NOMO-1 treated with DMSO at 0.1 percent for 48 hours (cell line): Measurements from ENCODE around the gene CLECL1.

Experiments
- DNase-seq: peaks from one replicate; lab custom pipeline; 2025; ENCODE audit not compliant: unreplicated experiment; lab: John Stamatoyannopoulos, UW

The CLECL1 gene

DNA sequence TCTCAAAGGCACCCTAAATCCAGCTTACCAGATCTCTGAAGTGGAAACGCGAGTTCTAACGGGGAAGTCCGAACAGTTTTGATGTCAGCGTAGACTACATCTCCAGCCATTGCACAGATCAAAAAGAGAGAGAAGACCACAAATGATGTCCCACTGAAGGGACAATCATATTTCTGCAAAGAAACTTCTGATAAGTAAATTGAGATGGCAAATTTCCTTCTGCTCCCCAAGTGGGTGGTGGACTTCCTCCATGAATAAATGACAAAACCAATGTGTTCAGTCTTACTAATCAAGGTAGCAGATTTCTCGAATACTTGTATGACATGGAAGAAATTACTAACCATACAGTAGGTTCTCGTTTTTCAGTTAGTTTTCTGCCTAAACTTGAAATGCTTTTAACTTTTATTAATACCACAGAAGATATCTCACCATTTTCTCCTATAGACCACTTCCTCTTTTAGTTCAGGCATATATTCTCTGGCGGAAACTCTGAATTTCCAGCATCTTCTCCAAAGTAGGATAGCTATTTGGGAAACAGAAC, at the start of gene CLECL1:
CLECL1 (minus strand) TSS at position 177 of the 541 bp plus-strand sequence.
- DNase-seq: peak; percentile 71

DNA sequence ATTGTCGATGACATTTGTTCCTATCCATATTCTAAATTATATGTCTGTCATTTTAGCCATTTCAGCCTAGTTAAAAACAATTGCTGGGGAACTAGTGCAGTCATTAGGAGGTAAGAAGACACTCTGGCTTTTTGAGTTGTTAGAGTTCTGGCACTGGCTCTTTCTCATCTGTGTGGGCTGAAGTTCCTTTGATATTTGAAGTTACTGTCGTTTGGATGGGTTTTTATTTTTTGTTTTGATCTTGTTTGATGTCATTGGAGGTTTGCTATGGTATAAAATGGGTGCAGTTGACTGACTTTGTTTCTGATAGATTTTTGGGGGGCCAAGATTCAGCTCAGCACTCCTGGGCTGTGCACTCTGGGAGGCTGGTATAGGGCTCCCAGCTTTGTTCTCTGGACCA, 48.5 kb upstream of the CLECL1 start:
- no peak for DNase-seq

DNA sequence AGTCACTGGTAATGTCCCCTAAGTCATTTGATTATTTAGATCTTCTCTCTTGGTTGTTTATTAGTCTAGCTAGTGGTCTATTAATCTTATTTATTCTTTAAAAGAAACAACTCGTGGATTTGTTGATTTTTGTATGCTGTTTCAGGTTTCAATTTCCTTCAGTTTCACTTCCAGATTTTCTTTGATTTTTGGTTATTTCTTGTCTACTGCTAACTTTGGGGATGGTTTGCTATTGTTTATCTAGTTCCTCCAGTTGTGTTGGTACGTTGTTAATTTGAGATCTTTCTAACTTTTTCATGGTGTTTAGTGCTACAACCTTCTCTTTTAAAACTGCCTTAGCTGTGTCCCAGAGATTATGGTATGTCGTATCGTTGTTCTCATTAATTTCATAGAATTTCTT, 46.3 kb upstream of the CLECL1 start:
- peak; percentile 43 for DNase-seq

DNA sequence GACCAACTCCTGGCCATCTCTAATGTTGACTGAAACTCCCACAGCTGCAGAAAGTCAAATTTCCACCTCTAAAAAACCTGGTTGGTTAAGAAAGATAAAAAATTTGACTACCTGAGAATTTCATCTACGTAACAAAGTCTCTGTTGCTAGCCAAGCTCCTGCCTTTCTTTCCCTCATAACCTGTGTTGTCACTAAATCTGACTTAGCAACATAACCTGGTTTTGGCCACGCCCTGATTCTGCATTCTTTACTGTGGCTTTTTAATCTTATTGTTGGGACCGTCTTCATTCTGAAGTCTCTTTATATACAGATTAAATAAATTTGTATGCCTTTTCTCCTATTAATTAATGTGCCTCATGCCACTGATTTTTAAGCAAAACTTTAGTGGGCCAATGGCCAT, 43.9 kb upstream of the CLECL1 start:
- DNase-seq: peak; percentile 15

DNA sequence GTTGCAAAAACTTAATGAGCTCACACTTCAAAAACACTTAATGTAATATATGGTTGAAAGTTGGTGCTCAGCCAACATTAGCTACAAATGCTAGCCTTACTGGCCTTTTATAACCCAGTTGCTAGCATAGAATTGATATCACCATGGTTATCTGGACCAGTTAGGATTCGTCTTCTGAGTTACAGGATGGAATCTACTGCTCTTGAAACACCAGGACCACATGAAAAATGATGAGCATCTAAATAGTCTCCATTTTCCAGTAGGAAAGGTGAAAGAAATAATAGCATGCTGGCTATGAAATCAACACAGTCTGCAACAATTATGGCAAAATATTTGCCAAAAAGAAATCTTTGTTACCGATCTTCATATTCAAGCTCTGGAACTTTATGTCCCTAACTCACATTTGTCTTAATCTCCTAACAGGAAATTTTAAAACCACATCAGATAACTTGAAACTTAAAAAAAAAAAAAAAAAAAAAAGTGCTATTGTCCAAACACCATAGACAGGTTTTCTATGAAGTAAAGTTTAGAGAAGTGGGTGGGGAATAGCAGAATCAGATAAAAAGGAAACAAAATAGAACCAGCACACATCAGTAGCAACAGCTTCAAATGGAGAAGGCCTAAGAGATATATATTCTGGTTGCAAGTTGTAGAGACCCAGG, 40.5 kb upstream of the CLECL1 start:
- DNase-seq: peak; percentile 29

DNA sequence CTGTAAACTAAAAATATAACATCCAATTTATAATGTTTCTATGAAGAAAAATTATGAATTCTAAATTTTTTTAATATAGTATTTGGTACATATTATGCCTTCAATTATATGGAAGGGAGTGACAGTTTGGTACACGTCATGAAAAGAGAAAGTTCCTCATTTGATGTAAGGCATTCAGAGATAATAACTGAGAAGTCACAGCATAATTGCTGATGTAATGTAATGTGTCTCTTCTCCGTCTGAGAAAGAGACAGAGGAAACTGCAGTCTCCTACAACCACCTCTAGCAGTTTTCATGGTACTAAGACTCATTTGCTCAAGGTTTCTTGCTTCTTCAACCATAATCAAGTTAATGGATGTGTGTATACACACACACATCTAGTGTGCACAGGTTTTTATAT, 30.1 kb upstream of the CLECL1 start:
- peak; percentile 90 for DNase-seq

DNA sequence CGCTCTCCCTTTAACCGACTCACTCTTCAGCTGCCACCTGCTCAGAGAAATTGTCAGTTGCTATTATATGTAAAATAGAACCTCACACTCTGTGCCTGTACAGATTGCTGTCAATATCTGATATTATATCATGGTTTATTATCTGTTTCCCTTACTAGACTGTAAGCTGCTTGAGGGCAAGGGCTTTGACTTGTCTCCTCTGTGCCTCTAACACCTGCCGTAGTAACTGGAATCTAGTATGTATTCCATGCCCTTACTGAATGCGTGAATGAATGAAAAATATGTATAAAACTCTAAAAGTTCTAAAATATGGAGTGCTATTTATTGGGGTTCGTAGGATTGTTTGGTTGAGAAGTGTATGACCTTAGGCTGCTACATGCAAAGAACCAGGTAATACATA, 29.5 kb upstream of the CLECL1 start:
- no peak for DNase-seq

DNA sequence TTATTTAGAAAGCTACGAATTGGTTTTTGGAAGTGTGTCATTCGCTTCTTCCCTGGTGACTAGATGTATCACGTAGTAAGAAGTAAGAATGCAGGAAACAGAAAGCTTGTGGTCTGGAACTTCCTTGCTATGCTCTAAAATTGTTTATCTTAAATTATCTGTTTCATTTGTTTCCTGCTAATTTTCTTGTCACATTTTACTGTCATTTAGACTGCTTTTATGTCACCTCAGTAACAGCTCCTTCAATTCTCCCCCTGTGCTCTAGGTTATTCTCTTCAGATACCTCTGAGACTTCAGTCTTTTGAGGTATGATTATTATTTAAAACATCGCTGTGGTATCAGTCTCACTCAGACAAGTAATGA, 28.5 kb upstream of the CLECL1 start:
- DNase-seq: peak; percentile 47

DNA sequence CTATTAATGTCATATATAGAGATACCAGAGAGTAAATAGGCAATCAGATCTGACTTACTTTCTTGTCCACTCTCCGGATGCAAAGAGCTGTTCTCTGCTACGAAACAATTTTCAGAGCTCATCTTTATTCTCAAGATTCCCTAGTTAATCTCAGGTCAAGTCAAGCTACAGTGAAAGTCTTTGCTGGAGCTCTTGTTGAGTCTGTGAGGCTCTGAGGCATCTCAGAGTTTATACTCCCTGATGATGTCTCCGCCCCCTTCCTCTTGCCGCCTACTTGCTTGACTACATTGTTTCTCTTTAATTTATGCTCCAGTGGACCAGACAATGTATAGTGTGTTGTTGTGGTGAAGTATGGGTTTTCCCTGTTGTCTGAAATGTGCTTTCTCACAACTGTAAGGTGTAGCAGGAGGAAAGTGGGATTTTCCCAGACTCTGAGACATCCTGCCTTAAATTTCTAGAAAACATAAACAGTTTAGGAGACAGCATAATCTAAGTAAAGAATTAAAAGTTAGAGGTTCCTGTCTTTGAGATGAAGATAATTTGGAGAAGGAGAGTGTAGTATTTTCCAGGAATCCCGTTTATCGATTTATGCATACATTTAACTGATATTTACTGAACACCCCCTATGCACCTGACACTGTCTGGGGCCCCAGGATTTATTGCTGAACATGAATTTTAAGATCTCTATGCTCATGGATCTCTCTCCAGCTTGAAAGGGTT, 28.0 kb upstream of the CLECL1 start, which contains the start of gene CD69:
CD69 (minus strand) TSS at position 203 of the 720 bp plus-strand sequence; CDS start at position 122, 81 bp downstream.
- DNase-seq: peak; percentile 69

DNA sequence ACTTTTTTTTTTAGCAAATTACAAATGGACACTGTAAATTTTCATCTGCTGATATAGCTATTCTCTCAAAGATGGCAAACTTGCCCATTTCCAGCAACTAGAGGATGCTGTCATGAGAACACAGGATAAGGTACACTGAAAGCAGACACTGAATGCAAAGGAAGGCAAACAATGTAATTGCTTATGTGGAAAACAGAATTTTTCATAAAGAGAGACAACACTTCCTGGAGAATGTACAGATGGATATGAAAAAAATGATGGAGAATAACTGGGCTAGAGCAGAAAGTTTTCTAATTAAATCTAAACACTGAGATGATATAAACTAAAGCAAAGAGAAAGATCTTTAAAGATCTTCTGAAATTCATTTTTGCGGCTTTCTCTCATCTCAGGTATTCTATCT, 27.2 kb upstream of the CLECL1 start:
- DNase-seq: no peak

DNA sequence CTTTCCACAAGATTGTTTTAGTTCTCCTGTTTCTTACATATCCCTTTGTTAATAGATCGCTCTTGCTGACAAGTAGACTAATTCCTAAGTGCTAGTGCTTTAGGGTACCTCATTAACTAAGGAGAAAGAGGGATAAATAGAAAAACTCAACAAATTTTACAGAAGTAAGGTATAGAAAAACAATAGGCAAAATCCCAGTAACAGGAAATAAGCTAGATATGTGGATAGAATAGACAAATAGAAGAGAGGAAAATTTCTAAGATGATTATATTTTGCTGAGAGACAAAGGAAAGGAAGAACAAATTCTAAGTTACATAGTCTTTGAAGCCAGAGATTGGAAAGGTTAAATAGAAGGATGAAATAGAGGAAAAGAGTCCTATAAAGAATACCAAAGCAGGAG, 26.8 kb upstream of the CLECL1 start:
- DNase-seq: no peak

DNA sequence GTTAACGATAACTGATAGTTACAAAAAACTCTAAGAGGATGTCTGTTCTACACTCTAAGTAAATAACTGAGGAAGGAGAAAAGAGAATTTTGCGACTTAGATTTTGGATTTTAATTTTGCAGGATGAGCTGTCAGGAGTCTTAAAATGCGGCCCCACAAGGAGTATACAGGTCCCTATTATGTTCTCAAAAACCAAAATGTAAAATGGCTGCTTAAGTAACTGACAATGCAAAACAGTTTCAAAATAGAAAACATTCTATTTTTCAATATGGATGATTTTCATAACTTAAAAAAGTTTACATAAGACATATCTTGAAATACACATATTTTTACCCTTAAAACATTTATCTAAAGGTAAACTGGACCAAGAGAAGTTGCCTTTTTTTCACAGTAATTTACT, 25.2 kb upstream of the CLECL1 start:
- DNase-seq: no peak

DNA sequence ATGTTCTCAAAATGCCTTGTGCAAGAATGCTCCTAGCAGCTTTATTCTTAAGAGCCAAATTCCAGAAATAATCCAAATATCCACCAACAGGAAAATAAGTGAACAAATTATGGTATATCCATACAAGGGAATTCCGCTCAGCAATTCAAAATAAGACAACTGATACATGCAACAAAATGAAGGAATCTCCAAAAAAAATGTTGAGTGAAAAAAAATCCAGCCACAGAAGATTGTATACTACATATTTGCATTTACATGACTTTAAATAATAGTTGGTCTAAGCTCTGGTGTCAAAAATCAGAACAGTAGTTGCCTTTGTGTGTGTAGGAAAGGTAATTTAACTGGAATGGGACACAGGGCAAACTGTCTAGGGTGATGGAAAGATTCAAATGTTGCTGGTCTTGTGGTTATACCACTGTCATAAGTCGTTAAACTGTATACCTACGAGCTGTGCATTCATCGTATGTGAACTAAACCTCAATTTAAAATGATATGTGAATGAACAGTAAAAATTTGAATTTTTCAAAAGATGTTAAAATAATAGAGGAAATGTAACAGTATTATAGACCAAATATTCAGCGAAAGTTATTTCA, 24.6 kb upstream of the CLECL1 start:
- DNase-seq: no peak

DNA sequence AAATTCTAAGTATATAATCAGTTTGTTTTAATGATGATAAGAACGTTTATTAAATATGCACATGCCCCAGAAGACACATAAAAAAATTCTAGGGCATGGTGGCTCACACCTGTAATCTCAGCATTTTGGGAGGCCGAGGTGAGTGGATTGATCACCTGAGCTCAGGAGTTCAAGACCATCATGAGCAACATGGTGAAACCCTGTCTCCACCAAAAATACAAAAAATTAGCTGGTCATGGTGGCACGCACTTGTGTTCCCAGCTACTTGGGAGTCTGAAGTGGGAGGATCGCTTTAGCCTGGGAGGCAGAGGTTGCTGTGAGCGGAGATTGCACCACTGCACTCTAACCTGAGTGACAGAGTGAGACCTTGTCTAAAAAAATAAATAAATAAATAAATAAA, 23.8 kb upstream of the CLECL1 start:
- DNase-seq: no peak

DNA sequence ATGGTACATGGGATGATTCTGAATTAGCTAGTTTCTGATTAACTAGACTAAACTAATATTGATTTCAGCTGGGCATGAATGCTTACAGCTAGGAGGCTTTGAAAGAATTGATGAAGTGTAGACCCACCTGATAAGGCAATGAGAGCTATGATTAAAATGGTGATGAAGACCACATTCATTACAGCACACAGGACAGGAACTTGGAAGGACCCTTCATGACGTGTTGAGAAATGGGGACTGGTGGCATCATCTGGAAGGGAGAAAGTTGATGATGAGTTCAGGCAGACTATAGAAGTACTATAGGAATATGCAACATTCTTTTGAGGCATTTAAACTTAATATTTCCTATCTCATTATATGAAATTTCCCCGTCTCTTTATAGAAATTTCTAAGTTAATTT, 23.3 kb upstream of the CLECL1 start:
- DNase-seq: no peak

DNA sequence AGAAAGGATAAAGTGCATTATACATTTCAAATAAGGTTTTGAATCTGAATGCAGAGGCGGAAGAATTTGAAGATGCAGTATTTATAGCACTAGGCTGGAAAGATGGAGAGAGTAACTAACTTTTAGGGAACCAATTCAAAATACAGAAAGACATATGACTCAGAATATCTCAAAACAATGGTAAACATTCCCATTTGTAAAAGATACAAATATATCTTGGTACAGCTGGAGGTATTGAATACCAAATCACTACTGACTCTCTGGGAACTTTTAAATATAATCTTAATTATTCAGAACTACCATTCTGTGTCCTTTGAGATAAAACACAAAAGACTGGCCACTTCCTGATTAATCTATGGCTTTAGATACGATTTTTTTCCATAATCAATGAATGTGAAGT, 22.7 kb upstream of the CLECL1 start:
- no peak for DNase-seq

DNA sequence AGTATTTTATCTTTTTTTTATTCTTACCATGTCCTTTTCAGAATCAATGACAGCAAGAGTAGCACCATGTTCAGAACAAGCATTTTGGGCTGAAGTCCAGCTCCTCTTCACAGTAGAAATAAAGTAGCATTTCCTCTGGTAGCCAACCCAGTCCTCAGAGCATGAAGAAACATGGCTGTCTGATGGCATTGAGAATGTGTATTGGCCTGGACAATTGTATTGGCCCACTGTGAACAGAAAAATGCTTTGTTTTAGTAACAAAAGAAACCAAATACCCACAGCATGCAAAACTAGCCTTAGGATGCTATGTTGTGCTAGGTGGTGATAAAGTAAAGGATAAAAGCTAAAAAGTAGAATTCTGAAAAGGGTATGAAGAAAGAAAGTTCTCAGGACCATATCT, 22.1 kb upstream of the CLECL1 start:
- DNase-seq: no peak

DNA sequence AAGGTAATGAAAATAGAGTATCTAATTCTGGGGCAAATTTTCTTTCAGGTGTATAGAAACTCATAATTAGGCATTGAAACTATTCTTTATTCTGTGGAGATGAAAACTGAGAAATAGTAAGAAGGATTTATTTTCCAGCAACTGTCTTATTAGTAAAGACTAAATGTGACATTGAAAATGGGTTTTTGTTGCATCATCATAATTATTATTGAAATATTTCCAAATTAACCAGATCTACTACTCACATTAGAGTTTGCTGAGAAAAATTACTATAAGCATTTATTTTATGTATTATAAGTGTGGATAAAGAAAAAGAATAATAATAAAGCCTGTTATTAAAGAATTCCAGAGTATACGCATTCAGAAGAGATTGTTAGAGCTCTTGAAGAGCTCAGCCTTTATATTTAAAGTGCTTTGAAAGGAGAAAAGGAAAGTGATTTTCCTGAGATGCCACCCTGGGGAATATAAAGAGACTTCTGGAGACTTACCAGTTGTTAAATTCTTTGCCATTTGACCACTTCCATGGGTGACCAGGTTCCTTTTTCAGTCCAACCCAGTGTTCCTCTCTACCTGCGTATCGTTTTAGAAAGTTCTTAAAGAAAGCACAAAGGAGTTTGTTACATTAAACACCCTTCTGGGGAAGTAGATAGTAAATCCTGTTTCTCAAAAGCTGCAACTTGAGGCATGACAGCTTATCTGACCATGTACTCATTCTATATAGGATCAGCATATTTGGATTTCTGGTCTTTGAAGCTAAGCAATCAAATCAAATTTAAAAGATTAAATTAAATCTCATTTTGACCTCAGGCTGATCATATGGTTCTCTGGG, 21.4 kb upstream of the CLECL1 start:
- no peak for DNase-seq

DNA sequence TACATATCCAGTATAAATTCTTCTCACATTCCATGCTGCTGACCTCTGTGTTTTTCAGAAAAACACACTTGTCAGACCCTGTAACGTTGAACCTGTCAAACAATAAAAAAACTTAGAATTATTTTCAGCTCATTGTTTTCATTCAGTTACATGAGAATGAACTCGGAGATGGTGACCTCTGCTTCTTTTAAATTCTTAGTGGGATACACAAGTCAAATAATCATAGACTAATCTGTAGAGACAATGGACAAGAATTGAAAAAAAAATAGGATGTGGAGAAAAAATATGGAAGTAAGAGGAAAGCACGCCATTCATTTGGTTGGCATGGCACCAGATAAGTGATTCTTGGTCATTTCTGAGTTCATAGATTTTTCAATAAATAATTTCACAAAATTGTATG, 20.6 kb upstream of the CLECL1 start:
- DNase-seq: no peak

DNA sequence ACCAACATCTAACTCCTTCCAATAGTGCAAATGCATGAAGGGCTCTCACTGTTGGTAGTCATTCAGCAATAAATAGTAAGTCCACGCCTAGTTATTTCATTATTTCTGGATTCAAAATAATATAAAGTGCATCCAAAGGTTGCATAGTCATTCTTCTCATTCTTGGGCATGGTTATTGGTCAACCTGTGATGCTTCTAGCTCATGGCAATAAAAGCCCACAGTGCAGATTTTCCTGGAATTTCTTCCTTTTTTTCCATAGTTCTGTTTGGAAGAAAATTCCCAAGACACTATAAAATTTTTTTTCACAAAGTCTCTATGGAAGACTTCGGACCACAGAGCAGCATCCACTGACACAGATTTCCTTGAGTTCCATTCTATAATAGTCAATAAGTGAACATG, 20.2 kb upstream of the CLECL1 start:
- no peak for DNase-seq
